Subcutaneous adipose tissue (tissue), 4 donors: ENCODE results near the gene NUPR1. TPM values are rescaled to one million over a fixed set of nuclear protein-coding genes. Genes with fewer than 3 reads are reported as not detected.

ENCODE experiments used
- CTCF ChIP-seq: fragments of 450-650 bp; IDR thresholded peaks from one replicate; pipeline ENCODE4 v1.5.1; 2016; ENCODE audit warnings: low read depth, mild to moderate bottlenecking, control low read depth, antibody characterized with exemption, moderate library complexity
- total RNA-seq, 4 donors: library from RNA; depleted of rRNA; stranded (reverse); fragments of >200 nt; gene quantifications; one replicate each; pipeline ENCODE4 v1.1.0, GENCODE V29; 2016

NUPR1 gene
- total RNA-seq, 4 donors from 2014 or later = 27.9 to 66.6 (median 61.5) TPM

- TF ChIP-seq CTCF = no peak
Observed at GRCh38 chr16:28537964-28538732, 626 bp downstream of the NUPR1 start.

- TF ChIP-seq CTCF = no peak
Observed at GRCh38 chr16:28537076-28537475, 1.7 kb downstream of the NUPR1 start.

GRCh38 chr16:28534542-28535373 lies 4.0 kb downstream of the NUPR1 start:
- TF ChIP-seq CTCF = no peak

- no peak for TF ChIP-seq CTCF
Observed at GRCh38 chr16:28532940-28533647, 5.7 kb downstream of the NUPR1 start.

- TF ChIP-seq CTCF = no peak
Observed at GRCh38 chr16:28531777-28532744, 6.7 kb downstream of the NUPR1 start.

GRCh38 chr16:28529124-28529523 lies 9.7 kb downstream of the NUPR1 start:
- no peak for TF ChIP-seq CTCF
